K562 (cell line): Measurements from ENCODE around the gene TIMP2.

Experiments used
- FOS ChIP-seq: IDR thresholded peaks from 3 replicates; pipeline ENCODE4 v1.6.1; 2011; ENCODE audit not compliant: insufficient read length; ENCODE audit errors: extremely low read depth
- GTF2F1 ChIP-seq: IDR thresholded peaks from 2 replicates; pipeline ENCODE4 v1.6.1; 2011; ENCODE audit warnings: low read depth, low read length, improper control_type of control experiment
- PHF21A ChIP-seq: fragments of 450-650 bp; IDR thresholded peaks from 2 replicates; pipeline ENCODE4 v1.6.1; 2017; ENCODE audit warnings: low read depth, borderline replicate concordance
- POLR2G ChIP-seq: fragments of 200-400 bp; formaldehyde crosslinking; IDR thresholded peaks from 2 replicates; pipeline ENCODE4 v1.6.1; 2017; ENCODE audit warnings: low read depth, mild to moderate bottlenecking, antibody characterized with exemption, low read length, moderate library complexity
- RFX5 ChIP-seq: IDR thresholded peaks from 2 replicates; pipeline ENCODE4 v1.6.1; 2011; ENCODE audit warnings: low read depth, mild to moderate bottlenecking, improper control_type of control experiment, low read length
- SMARCA5 ChIP-seq: fragments of 450-650 bp; IDR thresholded peaks from 2 replicates; pipeline ENCODE4 v1.6.1; 2016
- TCF7 ChIP-seq: sonication (generic); IDR thresholded peaks from 2 replicates; pipeline ENCODE4 v1.6.1; 2016; ENCODE audit warnings: antibody characterized with exemption, borderline replicate concordance
- ZBTB7A ChIP-seq: IDR thresholded peaks from 2 replicates; pipeline ENCODE4 v1.6.1; 2011; ENCODE audit warnings: low read depth, mild to moderate bottlenecking, low read length, moderate library complexity, borderline replicate concordance; ENCODE audit not compliant: control insufficient read depth
- TF ChIP-seq, protein P1 (sequence below): fragments of 250-450 bp; sonication (Bioruptor Pico); IDR thresholded peaks from 2 replicates; pipeline ENCODE4 v1.5.0; 2020; ENCODE audit warnings: mild to moderate bottlenecking
- TF ChIP-seq, protein P2 (sequence below), 3 experiments: IDR thresholded peaks in 2 of 3; conservative IDR thresholded peaks in 1 of 3; 2 replicates each; pipeline ENCODE4 v1.5.1; 2011 to 2012; ENCODE audit warnings: low read length in 3 of 3, mild to moderate bottlenecking in 3 of 3, control low read depth in 2 of 3, improper control_type of control experiment in 1 of 3, inconsistent platforms in 1 of 3, low read depth in 1 of 3, mixed read lengths in 1 of 3, moderate library complexity in 1 of 3; ENCODE audit not compliant: insufficient read depth in 2 of 3
- TF ChIP-seq, protein P3 (sequence below), 2 experiments: fragments of 450-650 bp in 1 of 2; sonication (generic) in 1 of 2; formaldehyde crosslinking in 1 of 2; IDR thresholded peaks in 1 of 2; conservative IDR thresholded peaks in 1 of 2; 2 replicates each; pipeline versions ENCODE4 v1.6.1 to v1.8.1; 2016 to 2023; ENCODE audit warnings: mild to moderate bottlenecking in 2 of 2, moderate library complexity in 2 of 2, inconsistent platforms in 1 of 2, missing genetic modification reagents in 1 of 2

- TF ChIP-seq, protein P1, sequence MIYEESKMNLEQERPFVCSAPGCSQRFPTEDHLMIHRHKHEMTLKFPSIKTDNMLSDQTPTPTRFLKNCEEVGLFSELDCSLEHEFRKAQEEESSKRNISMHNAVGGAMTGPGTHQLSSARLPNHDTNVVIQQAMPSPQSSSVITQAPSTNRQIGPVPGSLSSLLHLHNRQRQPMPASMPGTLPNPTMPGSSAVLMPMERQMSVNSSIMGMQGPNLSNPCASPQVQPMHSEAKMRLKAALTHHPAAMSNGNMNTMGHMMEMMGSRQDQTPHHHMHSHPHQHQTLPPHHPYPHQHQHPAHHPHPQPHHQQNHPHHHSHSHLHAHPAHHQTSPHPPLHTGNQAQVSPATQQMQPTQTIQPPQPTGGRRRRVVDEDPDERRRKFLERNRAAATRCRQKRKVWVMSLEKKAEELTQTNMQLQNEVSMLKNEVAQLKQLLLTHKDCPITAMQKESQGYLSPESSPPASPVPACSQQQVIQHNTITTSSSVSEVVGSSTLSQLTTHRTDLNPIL (CRISPR knock-in tag) = no peak
- no peak for TF ChIP-seq SMARCA5
- no peak for TF ChIP-seq TCF7
- no peak for TF ChIP-seq ZBTB7A
- TF ChIP-seq GTF2F1 = no peak
- TF ChIP-seq, protein P2, sequence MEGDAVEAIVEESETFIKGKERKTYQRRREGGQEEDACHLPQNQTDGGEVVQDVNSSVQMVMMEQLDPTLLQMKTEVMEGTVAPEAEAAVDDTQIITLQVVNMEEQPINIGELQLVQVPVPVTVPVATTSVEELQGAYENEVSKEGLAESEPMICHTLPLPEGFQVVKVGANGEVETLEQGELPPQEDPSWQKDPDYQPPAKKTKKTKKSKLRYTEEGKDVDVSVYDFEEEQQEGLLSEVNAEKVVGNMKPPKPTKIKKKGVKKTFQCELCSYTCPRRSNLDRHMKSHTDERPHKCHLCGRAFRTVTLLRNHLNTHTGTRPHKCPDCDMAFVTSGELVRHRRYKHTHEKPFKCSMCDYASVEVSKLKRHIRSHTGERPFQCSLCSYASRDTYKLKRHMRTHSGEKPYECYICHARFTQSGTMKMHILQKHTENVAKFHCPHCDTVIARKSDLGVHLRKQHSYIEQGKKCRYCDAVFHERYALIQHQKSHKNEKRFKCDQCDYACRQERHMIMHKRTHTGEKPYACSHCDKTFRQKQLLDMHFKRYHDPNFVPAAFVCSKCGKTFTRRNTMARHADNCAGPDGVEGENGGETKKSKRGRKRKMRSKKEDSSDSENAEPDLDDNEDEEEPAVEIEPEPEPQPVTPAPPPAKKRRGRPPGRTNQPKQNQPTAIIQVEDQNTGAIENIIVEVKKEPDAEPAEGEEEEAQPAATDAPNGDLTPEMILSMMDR (IDR thresholded peaks at IDR 0.05 in 2 of 3, conservative IDR thresholded peaks at IDR 0.05 in 1 of 3; ENCODE audit: insufficient read depth in 2 of 3, low read depth in 1 of 3, low read length in 3 of 3) = no peak
- no peak for TF ChIP-seq POLR2G
- TF ChIP-seq PHF21A = no peak
- TF ChIP-seq, protein P3, sequence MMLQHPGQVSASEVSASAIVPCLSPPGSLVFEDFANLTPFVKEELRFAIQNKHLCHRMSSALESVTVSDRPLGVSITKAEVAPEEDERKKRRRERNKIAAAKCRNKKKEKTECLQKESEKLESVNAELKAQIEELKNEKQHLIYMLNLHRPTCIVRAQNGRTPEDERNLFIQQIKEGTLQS (IDR thresholded peaks at IDR 0.05) = no peak
- TF ChIP-seq, protein P3 (CRISPR knock-in tag; conservative IDR thresholded peaks at IDR 0.05) = no peak
- no peak for TF ChIP-seq RFX5
- TF ChIP-seq FOS = no peak
These were observed 4.7 kb downstream of the TIMP2 start for GRCh38 chr17:78920528-78920927.
